GM18873 (cell line): ENCODE results near the gene NACA2.
"Not testable (repeated sequence)": the region's sequence is repeated elsewhere in the genome, so short reads cannot be mapped to it uniquely, and the experiment has no call there.

Experiments used
- ATAC-seq: cut with Tn5 transposase; IDR thresholded peaks from one replicate; pipeline ENCODE4 v1.9.1; 2021; ENCODE audit warnings: mild to moderate bottlenecking, moderate library complexity, moderate number of reproducible peaks; ENCODE audit not compliant: unreplicated experiment, low FRiP score

The NACA2 gene

GRCh38 chr17:61601297-61601696 is 10.3 kb upstream of the NACA2 start:
- no peak for ATAC-seq

- ATAC-seq: no peak
Observed at GRCh38 chr17:61600621-61601020, 9.6 kb upstream of the NACA2 start.

- ATAC-seq: no peak
Observed at GRCh38 chr17:61599608-61600007, 8.6 kb upstream of the NACA2 start.

DNA sequence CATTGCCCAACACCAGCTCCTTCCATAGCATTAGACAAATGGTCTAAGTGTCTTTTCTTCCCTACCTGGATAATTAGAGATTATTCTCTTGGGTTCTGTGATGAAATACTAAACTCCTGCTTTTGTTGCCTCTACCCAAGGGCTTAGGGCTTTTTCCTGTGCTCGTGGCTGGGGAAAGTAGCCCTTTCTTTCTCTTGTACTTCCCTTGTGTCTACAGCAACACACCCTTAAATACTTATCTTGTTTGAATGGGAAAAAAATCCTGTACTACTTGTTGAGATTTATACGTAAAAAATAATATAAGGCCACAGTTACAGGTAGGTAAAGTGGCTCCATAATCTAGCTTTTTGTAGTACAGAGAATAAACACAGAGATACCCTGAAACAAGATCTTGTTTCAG is 7.0 kb upstream of the NACA2 start:
- no peak for ATAC-seq

- no peak for ATAC-seq
Observed at GRCh38 chr17:61597607-61598006, 6.6 kb upstream of the NACA2 start.

DNA sequence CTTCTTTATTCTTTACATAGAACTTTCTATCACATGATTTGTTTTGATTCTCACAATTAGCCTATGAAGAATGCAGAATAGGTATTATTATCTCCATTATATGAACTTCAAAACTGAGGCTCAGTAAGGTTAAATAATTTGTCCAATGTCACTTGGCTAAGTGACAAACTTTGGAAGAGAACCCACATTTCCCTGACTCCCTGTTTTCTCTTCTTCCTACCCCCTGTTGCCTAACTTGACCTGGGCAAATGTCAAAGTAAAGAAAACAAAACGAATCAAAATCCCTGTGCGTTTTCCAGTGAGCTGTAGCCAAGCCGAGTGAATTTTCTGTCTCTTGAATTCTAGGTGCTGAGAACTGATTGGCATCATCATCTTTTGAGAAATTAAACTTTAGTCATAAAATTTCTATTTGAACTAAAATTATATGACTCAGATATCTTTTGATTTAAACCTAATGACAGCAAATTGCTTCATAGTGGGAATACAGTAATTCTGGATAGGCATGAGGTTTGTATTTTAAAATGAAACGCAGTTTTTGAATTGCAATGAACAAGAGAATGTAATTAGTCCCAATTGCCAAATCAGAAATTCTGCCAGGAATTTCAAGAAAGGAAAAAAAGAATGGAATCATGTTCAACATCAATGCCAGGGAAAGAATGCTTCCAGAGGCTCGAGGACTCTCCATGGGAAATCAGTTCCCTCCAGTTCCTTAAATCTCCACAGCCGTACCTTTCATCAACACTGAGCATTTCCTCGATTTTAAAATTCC is 4.6 kb upstream of the NACA2 start:
- no peak for ATAC-seq

DNA sequence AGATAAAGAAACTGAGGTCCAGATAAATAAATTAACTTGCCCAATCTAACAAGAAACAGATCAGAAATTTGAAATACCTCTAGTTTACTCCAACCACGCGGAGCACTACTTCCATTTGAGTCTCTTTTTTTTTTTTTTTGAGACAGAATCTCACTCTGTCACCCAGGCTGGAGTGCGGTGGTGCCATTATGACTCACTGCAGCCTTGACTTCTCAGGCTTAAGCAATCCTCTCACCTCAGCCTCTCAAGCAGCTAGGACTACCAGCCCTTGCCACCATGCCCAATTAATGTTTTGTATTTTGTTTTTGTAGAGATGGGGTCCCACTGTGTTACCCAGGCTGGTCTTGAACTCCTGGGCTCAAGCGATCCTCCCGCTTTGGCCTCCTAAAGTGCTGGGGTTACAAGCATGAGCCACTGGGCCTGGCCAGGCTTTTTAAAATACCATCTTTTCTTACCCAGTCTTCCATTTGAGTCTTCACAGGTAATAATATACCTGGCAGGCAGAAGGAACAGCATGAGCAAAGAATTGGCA is 3.3 kb upstream of the NACA2 start:
- no peak for ATAC-seq

- no peak for ATAC-seq
Observed at GRCh38 chr17:61593426-61593825, 2.4 kb upstream of the NACA2 start.

DNA sequence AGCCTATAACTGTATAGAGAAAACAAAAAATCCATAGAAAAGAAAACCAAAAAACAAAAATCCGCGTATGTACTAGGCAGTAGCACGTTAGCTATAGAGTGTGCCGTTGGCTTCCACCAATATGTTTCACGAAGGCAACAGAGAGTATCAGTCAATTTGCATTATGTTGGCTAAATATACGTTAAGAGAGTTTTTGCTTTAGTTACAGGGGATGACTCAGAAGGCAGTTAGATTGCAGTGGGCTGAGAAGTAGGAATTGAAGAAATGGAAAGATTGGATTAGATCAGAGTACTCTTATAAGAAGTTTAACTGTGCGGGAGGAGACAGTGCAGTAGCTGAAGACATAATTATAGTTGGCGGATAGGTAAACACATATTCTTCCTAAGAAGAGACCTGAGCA is 911 bp upstream of the NACA2 start:
- ATAC-seq: no peak

DNA sequence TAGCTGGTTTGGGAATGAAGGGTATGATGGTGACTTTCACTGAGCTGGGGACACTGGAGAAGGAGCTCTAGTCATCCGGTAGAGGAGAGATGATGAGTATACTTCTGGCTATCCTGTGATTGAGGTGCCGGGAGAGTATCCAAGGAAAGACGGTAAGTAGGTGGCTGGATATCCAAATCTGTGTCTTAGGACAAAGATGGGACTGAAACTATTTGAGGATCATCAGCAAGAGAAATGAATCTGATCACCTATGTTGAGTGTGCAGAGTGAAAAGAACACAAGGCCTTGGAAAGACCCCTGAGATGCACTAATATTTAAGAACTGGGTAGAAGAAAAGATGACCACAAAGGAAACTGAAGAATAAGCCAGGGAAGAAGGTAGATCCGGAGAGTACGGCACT is 1.0 kb downstream of the NACA2 start:
- ATAC-seq: no peak

DNA sequence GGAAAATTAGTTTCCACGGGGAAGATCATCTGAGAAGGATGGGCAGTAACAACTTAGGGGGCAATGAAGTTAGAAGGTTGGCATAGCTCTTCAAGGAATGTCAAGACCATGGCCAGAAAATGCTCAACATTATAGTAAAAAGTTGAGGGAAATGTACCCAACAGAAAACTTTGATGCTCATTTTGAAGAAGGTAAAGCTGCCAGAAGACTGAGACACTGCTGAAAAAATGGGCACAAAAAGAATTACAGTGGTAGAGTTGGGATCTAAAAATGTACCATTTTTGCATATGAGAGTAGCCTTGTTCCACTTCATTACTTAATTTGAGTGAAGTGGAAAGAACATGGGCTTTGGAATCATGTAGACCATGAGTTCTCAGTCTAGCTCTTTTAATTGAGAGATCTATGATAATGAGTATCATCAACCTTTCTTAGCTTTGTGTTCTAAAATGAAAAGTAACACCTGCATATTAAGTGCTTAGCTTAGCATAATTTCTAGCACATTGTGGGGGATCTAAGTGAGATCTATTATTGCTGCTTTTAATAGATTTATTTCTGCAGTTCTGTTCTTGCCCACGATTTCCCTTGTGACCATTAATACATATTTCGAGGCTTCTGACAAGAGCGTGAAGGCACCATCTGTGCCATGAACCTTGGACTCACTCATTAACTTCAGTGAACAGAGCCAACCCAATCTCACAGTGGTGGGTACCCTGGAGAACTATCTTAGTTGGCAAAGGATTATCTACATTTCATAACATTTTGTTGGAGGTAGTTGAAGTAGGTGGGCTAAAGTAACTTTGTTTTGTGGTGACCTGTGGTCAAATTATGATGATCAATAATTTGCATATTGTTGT is 3.0 kb downstream of the NACA2 start:
- no peak for ATAC-seq

- ATAC-seq: no peak
Observed at GRCh38 chr17:61587242-61587641, 3.8 kb downstream of the NACA2 start.

- not testable (repeated sequence) for ATAC-seq
Observed at GRCh38 chr17:61586622-61587021, 4.4 kb downstream of the NACA2 start.

DNA sequence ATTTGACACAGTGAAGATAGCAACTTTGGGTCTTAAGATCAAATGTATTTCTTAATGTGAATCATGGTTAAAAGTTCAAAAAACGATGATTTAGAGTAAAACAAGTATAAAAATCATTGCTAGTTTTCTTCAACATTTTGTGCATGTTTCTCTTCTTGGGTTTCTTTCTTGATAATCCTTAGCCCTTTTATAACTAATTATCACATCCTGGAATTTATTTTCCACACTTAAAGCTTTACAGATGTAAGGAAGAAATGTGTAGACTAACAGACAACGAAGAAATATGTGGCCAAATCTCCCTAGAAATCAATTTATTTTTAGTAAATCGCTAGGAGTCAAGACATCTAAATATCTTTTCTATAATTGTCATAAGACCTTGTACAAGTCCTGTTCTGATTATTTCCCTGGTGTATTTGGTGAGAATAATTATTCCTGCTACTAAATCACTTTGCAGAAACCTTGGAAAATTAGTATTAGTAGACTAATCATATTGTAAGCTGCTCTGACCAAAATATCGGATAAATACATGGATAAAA is 4.9 kb downstream of the NACA2 start:
- ATAC-seq: no peak

GRCh38 chr17:61584866-61585265 is 6.2 kb downstream of the NACA2 start:
- no peak for ATAC-seq

GRCh38 chr17:61584266-61584665 is 6.8 kb downstream of the NACA2 start:
- no peak for ATAC-seq

- ATAC-seq: no peak
Observed at GRCh38 chr17:61583660-61584264, 7.3 kb downstream of the NACA2 start.

GRCh38 chr17:61583242-61583641 is 7.8 kb downstream of the NACA2 start:
- no peak for ATAC-seq

- no peak for ATAC-seq
Observed at GRCh38 chr17:61582593-61582992, 8.4 kb downstream of the NACA2 start.

DNA sequence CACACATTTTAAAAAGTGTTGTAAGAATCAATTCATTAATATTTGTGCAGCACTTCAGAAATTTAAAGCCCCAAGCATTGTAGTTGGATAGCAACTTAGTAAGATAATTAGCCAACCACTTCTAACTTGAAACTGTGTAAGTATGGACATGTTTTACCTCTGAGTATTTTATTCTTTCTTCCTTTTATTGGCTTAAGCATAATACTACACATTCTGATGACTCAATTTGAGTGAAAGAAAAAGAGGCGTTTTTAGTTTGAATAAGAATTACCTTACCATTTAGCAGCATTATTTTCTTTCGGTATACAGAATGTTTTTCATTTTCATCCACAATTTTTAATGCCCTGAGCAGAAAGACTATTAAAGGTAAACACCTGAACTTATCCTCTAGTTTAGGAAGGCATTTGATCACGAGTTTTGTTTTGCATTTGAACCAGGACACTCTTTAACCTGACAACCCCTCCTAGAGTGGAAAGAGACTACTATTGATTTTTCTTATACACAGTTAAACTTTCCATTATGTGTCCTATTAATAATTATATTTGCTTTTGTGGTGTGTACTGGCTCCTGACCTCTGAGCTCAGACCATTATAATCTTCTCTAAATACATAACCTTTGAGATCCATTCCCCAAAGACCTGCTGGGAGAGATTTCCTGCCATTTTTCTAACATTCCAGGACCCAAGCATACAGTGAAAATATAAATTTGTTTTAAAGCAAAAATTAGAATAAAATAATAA is 9.2 kb downstream of the NACA2 start:
- ATAC-seq: no peak
